Osteocyte (in vitro differentiated cells): Measurements from ENCODE around the gene ANKRD22. TPM values are rescaled to one million over a fixed set of nuclear protein-coding genes. Genes with fewer than 3 reads are reported as not detected.

Experiments used
- DNase-seq: peaks from one replicate; pipeline ENCODE4 v3.0.0; 2021; ENCODE audit warnings: mixed read lengths; ENCODE audit not compliant: unreplicated experiment; ENCODE audit errors: extremely low spot score
- H3K27ac Mint-ChIP-seq: one replicate; pipeline ENCODE4 v1.8.0; 2021; ENCODE audit warnings: mild to moderate bottlenecking, mixed read lengths; ENCODE audit not compliant: unreplicated experiment
- H3K27me3 Mint-ChIP-seq: one replicate; pipeline ENCODE4 v1.8.0; 2021; ENCODE audit warnings: mixed read lengths; ENCODE audit not compliant: unreplicated experiment
- H3K36me3 Mint-ChIP-seq: one replicate; pipeline ENCODE4 v1.8.0; 2021; ENCODE audit warnings: mixed read lengths; ENCODE audit not compliant: unreplicated experiment
- H3K4me1 Mint-ChIP-seq: one replicate; pipeline ENCODE4 v1.8.0; 2021; ENCODE audit warnings: mixed read lengths; ENCODE audit not compliant: unreplicated experiment
- H3K4me3 Mint-ChIP-seq: one replicate; pipeline ENCODE4 v1.8.0; 2021; ENCODE audit warnings: mild to moderate bottlenecking, moderate library complexity, mixed read lengths; ENCODE audit not compliant: unreplicated experiment
- H3K9me3 Mint-ChIP-seq: one replicate; pipeline ENCODE4 v1.8.0; 2021; ENCODE audit warnings: mixed read lengths; ENCODE audit not compliant: unreplicated experiment
- CTCF ChIP-seq: fragments of 200-600 bp; sonication (generic); IDR thresholded peaks from 2 replicates; pipeline ENCODE4 v1.5.0; 2021; ENCODE audit warnings: antibody characterized with exemption, mild to moderate bottlenecking, moderate library complexity
- total RNA-seq: library from RNA; stranded (reverse); gene quantifications from 2 replicates; pipeline ENCODE4 v1.2.1, GENCODE V29; 2021

ANKRD22 gene
- total RNA-seq, 1 donor from 2014 or later: not detected

GRCh38 chr10:88827671-88828070, 24.0 kb downstream of the ANKRD22 start:
- H3K27me3 Mint-ChIP-seq: peaks cover 26% of the 10 kb centered on the region
- H3K36me3 Mint-ChIP-seq: no peaks in the 10 kb centered on the region
- H3K4me1 Mint-ChIP-seq: no peaks in the 10 kb centered on the region
- no peak for TF ChIP-seq CTCF
- H3K4me3 Mint-ChIP-seq: no peak overlapping the region
- no peaks in the 10 kb centered on the region for H3K9me3 Mint-ChIP-seq
- no peak overlapping the region for H3K27ac Mint-ChIP-seq
- DNase-seq: no peak

- TF ChIP-seq CTCF: no peak
- Mint-ChIP-seq H3K4me3 (no peak overlapping the region), H3K27ac (no peak overlapping the region), H3K36me3 (no peaks in the 10 kb centered on the region), H3K4me1 (no peaks in the 10 kb centered on the region), H3K27me3 (peaks cover 26% of the 10 kb centered on the region), H3K9me3 (no peaks in the 10 kb centered on the region)
- no peak for DNase-seq
Measured at GRCh38 chr10:88826388-88826787, 25.3 kb downstream of the ANKRD22 start.

GRCh38 chr10:88820748-88821401, 30.8 kb downstream of the ANKRD22 start:
- Mint-ChIP-seq H3K36me3 (no peaks in the 10 kb centered on the region), H3K9me3 (no peaks in the 10 kb centered on the region), H3K4me1 (no peaks in the 10 kb centered on the region), H3K4me3 (no peak overlapping the region), H3K27me3 (peaks cover 28% of the 10 kb centered on the region), H3K27ac (no peak overlapping the region)
- TF ChIP-seq CTCF: no peak
- DNase-seq: no peak

- H3K4me3 Mint-ChIP-seq: no peak overlapping the region
- no peaks in the 10 kb centered on the region for H3K36me3 Mint-ChIP-seq
- H3K9me3 Mint-ChIP-seq: no peaks in the 10 kb centered on the region
- no peak for TF ChIP-seq CTCF
- no peak for DNase-seq
- no peaks in the 10 kb centered on the region for H3K4me1 Mint-ChIP-seq
- H3K27me3 Mint-ChIP-seq: peaks cover 38% of the 10 kb centered on the region
- no peak overlapping the region for H3K27ac Mint-ChIP-seq
Measured at GRCh38 chr10:88819290-88819689, 32.4 kb downstream of the ANKRD22 start.

GRCh38 chr10:88813200-88813599, 38.4 kb downstream of the ANKRD22 start:
- Mint-ChIP-seq H3K36me3 (no peaks in the 10 kb centered on the region), H3K4me1 (peaks cover 2% of the 10 kb centered on the region), H3K27ac (no peak overlapping the region), H3K9me3 (no peaks in the 10 kb centered on the region), H3K27me3 (peaks cover 54% of the 10 kb centered on the region), H3K4me3 (no peak overlapping the region)
- no peak for DNase-seq
- no peak for TF ChIP-seq CTCF
